HG03575 (cell line): ENCODE results near the gene EVX1.

Experiments
- ATAC-seq: cut with Tn5 transposase; IDR thresholded peaks from one replicate; pipeline ENCODE4 v1.9.1; 2021; ENCODE audit not compliant: unreplicated experiment, insufficient number of reproducible peaks, low FRiP score; ENCODE audit errors: extremely low read depth

Gene EVX1

DNA sequence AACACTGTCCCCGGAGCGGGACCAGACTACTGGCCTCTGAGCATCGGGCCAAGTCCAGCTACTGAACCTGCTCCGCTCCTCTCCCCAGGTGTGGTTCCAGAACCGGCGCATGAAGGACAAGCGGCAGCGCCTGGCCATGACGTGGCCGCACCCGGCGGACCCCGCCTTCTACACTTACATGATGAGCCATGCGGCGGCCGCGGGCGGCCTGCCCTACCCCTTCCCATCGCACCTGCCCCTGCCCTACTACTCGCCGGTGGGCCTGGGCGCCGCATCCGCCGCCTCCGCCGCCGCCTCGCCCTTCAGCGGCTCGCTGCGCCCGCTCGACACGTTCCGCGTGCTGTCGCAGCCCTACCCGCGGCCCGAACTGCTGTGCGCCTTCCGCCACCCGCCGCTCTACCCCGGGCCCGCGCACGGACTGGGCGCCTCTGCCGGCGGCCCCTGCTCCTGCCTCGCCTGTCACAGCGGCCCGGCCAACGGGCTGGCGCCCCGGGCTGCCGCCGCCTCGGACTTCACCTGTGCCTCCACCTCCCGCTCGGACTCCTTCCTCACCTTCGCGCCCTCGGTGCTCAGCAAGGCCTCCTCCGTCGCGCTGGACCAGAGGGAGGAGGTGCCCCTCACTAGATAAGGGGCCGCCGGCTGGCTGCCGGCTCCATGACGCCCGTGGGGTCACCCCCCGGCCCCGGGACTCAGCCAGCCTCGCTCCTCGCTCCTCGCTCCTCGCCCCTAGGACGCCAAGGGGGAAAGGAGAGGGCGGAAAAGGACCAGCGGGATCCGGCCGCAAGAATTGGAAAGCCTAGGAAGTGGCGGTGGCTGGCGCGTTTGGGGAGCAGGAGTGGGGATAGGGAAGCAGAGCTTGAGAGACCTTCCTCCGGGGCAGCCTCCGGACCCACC lies 3.4 kb downstream of the EVX1 start:
- no peak for ATAC-seq

DNA sequence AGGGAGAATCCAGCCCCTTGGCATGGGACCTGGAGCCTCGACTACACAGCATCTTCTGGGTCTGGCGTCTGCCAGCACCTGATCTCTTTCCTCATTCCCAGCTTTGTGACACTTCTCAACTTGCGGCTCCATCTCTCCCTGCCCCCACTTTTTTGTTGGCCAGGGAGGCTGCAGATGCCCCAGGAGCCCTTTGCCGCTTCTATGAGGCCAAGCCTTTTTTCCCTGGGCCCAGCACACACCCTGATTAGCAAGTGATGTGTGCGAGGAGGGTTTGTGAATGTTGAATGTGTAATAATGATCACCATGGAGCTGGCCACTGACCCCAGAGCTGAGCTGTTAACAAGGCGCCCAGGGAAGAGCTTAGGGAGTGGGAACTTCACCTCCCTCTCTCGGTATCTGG lies 4.4 kb downstream of the EVX1 start:
- ATAC-seq: no peak

DNA sequence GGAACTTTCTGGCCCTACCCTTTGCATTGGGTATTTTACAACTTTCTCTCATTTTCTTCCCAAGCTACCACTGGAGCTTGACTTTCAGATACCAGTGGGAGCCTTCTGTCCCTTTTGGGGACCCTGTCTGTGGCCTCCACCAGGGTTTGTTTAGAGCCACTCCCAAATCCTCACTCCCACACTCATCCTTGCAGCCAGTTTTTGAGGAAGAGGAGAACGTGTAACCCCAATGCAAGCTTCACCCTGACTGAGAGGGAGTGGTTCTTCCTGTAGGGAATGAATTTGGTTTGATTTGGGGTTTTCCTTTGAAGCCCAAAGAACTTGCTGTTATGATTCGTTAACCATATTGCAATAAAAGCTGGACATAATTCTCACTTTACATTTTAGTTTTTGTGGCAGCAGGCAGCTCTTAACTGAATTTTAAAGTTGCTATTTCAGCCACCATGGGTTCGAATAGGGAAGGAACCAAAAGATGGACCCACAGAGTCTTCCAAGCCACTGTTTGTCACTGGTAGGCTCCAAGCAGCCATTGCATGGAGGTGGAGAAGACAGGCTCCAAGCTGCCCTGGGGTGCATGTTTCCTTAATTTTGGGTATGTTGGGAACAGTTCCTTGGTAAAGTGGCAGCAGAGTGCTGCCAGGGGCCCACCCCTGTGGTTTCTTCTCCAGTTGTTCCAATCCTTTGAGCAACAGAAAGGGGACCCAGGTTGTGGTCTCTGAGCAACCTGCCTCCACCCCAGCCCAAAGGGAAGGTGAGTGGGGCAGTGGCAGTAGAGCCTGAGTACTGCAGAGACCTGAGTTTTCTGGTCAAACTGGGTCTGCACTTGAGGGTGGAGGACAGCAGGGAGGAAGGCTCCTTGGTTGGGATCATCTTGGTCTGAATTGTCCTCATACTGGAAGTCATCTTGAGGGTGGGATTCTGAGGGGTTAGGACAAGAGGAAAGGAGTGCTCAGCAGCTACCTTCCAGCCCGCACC lies 5.1 kb downstream of the EVX1 start:
- no peak for ATAC-seq

DNA sequence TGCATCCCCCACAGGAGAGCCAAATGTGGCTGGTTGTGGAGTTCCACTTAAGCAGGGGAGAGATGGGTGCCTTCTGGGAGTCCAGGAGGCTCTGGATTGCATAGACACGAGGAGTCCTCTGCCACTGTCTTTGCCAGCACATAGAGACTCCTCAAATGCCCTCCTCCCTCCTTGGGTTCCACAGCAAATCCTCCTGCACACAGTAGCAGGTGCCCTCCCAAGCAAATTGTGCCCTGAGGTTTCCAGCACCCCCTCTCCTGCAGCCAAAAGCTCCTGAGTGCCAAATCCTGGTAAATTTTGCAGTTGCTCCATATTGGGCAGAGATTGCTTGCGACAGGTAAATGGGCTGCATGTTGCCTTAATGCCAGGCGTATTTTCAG lies 5.8 kb downstream of the EVX1 start:
- ATAC-seq: no peak

DNA sequence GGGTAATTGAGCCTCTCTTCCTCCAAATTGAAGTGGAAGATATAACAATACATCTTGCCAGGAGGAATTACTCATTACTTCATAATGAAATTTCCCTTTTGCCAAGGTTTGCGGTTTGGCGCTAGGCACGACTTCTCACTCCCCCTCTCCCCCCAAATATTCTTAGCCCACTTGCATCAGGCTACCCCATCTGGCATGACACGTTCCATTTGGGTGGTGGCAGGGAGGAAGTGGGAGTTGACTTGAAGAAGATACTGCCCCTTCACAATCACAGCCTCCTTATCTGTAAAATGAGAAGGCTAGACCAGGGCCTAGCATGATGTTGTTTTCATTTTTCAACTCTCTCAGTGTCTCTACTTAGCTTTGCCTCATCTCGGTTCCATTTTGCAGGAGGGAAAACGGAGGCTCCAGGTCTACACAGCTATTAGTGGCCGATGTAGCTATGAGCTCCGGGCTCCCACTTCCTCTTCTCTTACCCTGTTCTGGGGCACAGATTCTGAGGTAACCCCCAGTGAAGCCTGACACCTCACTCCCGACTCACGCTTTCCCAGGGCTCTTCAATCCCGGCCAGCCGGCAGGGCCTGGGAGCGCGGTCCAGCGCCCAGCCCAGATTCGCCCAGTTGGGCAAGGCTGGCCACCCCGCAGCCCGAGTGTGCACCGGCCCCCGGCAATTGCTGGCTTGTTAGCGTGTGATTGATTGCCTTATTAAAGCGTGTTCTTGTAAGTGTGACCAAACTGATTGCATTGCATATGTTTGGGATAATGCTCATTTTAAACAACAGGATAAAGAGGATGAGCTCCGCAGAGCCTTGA lies 6.5 kb downstream of the EVX1 start:
- ATAC-seq: no peak

DNA sequence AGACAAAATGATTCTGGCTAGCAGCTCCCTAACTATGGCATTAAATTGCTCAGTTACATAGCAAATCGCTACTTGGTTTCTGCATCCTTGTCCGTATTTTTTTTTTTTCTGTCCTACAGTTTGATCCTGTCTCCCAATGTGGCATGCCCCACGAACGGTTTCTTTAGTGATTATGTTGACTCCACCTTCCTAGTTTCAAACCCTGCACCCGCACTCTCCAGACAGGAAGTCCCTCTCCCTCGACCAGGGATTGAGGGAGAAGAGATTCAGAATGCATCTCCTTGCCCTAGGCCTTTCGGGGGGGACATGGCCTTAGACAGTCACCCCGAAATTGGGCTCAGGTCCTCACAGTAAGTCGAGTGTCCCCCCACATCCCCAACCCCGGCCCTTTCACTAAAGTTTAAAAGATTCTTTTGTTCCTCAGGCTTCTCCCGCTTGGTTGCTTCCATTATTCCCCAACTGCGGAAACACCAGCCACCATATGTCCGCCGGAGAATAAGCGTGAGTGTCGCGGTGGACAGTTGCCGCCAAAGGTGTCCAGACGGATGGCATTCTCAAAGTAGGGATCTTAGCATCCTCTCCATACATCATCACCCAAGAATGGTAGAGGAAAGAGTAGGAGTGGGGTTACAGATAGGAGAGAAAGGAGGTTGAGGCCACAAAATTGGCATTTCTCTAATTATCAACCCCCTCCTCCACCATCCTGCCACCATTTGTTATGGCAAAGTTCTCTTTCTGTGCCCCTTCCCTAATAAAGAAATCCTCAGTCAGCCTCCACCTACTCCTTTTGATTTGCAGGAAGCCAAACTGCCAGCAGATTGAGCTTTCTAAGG lies 7.3 kb downstream of the EVX1 start:
- ATAC-seq: no peak

DNA sequence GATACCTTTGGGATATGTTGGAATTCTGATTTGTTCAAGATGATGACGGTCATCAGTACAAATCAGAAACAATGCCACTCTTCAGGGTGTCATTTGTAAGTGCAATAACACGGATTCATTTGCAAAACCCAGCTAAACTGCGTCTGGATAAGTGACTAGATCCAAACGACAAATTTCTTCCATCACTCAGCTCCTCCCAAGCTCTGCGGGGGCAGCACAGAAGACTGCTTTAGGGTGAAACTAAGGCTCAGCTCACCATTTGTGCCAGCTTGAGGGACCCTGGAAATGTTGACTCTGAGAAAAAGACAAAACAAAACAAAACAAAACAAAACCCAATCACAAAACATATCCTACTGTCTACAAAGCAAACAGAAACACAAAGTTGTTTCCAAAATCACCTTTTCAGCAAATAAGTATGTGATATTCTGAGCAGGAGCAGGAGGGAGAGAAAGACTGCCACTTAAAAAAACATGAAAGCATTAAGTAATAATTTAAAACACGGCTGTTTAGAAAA lies 8.0 kb downstream of the EVX1 start:
- ATAC-seq: no peak

DNA sequence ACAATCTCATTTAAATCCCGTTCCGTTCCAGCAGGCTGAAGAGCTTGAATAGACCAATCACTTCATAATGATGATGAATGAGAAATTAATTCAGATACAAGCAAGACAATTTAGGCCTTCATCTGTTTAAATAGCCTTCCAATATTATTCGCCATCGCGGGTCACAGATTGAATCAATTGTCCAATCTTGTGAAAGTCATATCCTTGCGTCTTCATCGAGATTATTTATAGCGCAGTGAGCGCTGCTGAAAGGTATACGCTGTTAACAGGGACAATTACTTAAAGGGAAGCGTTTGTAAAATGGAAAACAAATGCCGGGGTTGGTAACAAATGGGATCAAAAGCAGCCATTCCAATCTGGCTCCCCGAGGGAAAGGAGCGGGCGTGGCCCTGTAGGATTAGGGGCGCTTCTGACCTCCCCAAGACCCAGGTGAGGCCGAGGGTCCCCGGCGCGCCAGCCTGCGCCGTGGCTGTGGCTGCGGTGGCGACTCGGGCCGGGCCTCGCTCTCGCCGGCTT lies 8.6 kb downstream of the EVX1 start:
- ATAC-seq: no peak

DNA sequence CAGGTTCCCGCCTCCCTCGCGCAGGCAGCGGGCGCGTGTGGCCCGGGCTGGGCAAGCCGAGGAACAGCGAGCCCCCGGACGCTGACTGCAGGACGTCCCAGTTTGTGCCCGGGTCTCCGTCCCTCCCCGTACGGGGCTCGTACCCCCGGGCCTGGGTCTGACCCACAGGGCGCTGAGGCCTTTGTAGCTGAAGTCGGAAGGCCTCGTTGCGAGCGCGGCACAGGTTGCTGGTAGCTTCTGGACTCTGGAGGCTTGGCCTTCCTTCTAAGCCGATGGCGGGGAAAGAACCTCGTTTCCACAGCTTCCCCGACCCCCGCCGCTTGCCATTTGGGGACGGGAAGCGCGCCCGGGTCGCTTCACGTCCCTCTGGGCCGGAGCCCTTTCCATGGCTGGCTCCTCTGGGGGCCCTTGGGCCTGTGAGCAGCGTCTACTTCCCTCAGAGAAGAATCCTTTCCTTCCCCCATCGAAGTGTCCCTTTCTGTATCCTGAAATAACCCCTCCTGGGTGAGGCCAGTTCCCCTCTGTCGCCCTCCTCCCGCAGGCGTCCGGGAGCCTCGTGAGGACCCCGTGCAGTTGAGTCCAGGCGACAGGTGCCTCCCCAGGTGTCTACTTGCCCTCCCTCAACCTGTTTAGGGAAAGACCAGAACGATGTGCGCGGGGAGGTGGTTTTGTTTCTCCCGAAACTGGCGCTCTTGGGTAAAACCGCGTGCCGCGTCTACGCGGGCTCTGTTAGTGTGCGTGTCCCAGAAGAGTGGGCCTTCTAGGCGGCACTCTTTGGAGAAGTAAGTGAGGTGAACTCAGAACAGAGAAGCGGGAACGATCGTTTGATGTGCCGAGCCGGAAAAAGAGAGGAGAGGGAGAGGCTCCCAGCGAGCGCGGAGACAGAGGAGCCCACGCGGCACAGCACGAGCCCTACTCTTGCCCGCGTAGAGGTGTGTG lies 9.3 kb downstream of the EVX1 start:
- ATAC-seq: no peak

DNA sequence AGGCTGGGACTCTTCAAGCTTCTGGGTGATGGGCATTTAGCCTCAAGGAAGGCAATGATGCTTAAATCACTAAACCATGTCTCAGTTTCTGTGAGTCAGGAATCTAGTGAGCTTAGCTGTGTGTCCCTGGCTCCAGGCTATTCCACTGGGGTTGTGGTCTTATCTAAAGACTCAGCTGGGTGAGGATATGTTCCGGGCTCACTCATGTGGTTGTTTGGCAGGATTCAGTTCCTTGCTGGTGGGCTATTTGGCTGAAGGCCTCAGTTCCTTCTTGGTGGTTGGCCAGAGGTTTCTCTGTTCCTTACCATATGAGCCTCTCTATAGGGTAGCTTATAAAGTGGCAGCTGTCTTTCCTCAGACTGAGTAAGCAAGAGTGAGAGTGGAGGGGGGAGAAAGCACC lies 12.0 kb downstream of the EVX1 start:
- no peak for ATAC-seq

DNA sequence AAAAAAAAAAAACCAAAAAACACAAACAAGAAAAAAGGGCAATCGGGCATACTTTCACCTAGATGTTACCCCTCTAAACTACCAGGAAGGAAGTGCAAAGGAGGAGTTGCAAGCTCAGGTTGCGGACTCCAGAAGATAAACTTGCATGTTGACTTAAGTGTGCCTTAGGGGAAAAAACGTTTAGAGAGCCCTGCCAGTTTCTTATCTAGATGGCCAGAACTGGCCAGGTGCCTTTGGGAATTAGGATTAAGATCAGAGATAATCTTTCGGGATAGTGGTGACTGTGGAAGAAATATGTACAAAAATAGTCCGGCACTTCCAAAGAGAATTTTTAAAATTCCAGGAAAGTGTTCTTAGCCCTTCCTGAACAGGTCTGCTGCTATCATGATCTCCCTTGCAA lies 17.6 kb downstream of the EVX1 start:
- ATAC-seq: no peak

DNA sequence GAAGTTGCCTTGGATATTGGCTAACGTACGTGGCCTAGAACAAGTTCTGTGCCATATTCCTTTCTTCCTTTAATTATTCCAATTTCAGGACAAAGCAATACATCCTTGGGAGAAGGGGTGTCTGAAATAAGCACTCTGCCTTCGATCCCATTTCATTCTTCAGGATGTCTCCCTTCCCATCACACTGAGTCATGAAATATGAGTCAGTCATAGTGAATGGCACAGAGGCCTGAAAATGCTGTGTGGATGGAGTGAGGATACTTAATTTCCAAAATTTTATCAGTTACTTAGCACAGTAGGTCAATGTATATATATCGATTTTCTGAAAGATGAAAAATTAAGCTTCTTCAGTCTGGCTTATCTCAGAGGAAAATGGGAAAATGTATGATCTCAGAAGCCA lies 19.5 kb downstream of the EVX1 start:
- no peak for ATAC-seq

DNA sequence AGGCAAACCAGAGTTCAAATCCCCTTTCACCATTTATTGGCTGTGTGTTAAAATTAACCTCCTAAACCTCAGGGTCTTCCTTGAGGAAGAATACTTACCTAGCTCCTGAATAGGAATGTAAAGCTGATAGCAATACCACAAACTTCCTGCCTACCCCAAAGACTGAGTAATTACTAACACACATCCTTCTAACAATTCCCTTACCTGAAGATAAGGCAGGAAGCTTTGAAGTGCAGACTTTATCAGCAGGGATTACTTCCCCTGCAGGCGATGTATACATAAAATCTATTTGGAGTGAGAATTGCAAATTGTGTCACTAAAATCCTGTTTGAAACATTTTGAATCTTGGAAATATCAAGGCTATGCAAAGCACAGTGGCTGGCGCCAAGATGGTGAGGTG lies 21.2 kb downstream of the EVX1 start:
- ATAC-seq: no peak

DNA sequence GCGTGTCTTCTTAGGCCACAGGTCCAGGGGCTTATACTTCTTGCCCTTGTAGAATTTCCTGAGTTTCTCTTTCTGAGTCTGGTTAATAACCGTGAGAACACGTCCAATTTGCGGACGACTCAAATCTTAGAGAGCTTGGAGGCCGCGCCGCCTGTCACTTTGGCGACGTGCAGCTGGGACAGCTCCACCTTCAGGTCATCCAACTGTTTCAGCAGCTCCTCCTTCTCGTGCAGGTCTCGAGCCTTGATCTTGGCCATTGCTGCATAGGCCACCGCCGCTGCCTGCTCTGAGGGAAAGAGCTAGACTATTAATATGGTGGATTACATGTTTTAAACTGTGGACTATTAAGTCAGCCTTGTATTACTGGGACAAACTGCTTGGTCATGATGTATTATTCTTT lies 26.9 kb downstream of the EVX1 start:
- ATAC-seq: no peak

DNA sequence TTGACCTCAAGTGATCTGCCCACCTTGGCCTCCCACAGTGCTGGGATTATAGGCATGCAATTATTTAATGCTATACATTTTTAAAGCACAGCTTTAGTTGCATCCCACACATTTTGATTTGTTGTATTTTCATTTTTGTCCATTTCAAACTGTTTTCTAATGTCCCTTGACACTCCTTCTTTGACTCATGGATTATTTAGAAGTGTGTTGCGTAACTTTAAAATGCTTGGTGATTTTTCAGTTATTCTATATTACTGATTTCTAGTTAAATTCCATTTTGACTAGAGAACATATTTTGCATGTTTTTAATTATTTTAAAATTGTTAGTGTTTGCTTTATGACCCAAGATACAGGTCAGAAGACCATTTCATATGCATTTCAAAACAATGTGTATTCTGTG lies 28.8 kb downstream of the EVX1 start:
- ATAC-seq: no peak

DNA sequence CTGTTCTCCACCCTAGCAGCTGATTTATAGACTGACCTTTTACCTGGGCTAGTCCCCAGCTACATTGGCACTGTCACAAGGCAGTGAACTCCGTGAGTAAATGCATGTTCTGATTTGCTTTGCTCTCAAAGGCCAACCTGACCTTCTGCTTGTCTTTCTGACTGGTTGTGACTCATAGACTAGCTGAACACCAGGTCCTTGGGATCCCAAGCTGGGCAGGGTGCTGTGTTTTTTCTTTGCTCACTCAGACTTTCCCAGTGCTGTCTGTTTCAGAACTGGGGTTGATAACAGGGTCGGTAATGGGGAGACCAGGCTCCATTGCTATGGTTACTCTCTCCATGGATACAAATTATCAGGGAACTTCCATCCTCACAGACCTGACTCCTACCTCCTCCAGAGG lies 35.0 kb downstream of the EVX1 start:
- ATAC-seq: no peak

DNA sequence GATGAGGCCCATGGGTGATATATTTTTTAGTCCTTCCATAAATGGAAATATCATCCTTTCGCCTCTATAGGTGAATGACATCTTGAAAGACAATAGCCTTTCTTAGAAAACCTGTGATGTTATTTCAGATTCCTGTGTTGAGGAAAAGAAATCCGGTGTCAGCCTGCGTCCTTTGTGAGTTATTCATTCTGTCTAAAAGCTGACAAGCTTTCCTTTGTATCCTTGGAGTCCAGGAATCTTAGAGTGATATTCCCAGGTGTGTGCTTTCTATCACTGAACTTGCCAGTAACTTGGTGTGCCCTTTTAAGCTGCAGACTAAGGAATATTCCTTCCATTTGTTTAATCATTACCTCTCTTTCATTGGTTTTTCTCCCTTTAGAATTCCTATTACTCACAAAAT lies 41.0 kb downstream of the EVX1 start:
- ATAC-seq: no peak
